ENCODE measurements around the gene PFKL. TPM values are rescaled to one million over a fixed set of nuclear protein-coding genes. Genes with fewer than 3 reads are reported as not detected.

Gene PFKL
- polyA plus RNA-seq, 2 donors, result 85.7 to 96.4 TPM

DNA sequence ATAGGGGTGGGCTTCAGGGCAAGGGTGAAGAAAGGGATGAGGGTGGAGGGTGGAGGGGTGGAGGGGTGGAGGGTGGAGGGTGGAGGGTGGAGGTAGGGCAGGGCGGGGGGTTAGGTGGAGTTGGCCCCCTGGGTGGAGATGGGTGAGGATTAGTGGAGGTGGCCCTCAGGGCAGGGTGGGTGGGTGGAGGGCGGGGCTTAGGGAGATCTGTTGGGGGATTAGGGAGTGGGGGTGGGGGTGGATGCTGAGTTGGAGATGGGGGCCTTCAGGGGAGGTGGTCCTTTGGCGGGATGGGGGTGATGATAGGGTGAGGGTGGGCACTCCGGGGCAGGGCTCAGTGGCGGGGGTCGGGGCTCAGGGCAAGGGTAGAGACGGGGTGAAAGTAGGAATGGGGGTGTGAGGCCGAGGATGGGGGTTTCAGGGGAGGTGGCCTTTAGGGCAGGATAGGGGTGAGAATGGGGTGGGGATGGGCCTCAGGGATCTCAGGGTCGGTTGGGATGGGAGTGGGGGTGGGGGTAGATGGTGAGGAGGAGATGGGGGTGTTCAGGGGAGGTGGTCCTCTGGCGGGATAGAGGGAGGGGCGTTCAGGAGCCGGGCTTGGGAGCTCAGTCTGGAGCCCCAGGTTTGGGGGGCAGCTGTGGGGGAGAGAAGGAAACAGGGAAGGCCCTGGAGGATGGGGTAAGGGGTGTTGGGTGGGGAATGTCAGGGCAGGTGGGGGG, 37.4 kb upstream of the PFKL start:
- 74 to 76% methylated on average over 10 to 12 of the region's 12 CpGs for WGBS, 2 donors
- Histone ChIP-seq H3K36me3 (ENCODE audit: control insufficient read depth in 2 of 2, insufficient read depth in 2 of 2, low read length in 1 of 2) (no peaks in the 10 kb centered on the region), H3K9me3 (ENCODE audit: control insufficient read depth in 2 of 2, insufficient read depth in 1 of 2, low read depth in 1 of 2, low read length in 1 of 2) (no peaks in the 10 kb centered on the region), H3K27me3 (ENCODE audit: control insufficient read depth in 1 of 2, insufficient read depth in 2 of 2, low read length in 2 of 2) (no peaks in the 10 kb centered on the region), H3K27ac (ENCODE audit: low read depth in 2 of 2, low read length in 1 of 2) (no peak overlapping the region), H3K4me3 (ENCODE audit: low read depth in 1 of 2, low read length in 2 of 2) (no peak overlapping the region), H3K4me1 (ENCODE audit: control insufficient read depth in 2 of 2, insufficient read depth in 2 of 2, low read length in 1 of 2) (no peaks in the 10 kb centered on the region)

DNA sequence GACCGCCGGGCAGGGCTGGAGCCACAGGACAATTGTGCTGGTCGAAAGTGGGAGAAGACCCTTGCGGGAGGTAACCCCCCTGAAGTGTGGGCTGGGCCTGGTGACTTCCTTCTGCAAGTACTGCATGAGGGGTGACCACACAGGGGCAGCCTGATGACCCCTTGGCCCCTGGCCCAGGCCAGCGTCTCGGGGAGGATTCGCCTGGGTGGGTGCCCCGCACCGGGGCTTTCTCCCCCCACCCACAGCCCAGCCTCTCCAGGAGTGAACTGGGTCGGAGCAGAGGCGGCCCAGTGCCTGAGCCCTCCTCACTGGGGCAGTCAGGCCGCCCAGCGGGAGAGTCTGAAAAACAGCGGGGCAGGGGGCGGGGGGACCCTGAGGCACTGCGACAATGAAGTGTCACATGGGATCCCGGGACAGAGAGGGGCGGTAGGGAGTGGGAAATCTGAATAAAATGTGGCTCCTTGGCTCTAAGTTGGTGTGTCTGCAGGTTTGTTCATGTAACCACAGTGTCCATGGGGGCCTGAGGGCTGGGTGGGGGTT, 36.6 kb upstream of the PFKL start:
- Histone ChIP-seq H3K4me3 (ENCODE audit: low read depth in 1 of 2, low read length in 2 of 2) (no peak overlapping the region), H3K27ac (ENCODE audit: low read depth in 2 of 2, low read length in 1 of 2) (no peak overlapping the region), H3K27me3 (ENCODE audit: control insufficient read depth in 1 of 2, insufficient read depth in 2 of 2, low read length in 2 of 2) (no peaks in the 10 kb centered on the region), H3K4me1 (ENCODE audit: control insufficient read depth in 2 of 2, insufficient read depth in 2 of 2, low read length in 1 of 2) (no peaks in the 10 kb centered on the region), H3K9me3 (ENCODE audit: control insufficient read depth in 2 of 2, insufficient read depth in 1 of 2, low read depth in 1 of 2, low read length in 1 of 2) (no peaks in the 10 kb centered on the region), H3K36me3 (ENCODE audit: control insufficient read depth in 2 of 2, insufficient read depth in 2 of 2, low read length in 1 of 2) (no peaks in the 10 kb centered on the region)
- 54 to 67% methylated on average over 18 of the region's 18 CpGs for WGBS, 2 donors

DNA sequence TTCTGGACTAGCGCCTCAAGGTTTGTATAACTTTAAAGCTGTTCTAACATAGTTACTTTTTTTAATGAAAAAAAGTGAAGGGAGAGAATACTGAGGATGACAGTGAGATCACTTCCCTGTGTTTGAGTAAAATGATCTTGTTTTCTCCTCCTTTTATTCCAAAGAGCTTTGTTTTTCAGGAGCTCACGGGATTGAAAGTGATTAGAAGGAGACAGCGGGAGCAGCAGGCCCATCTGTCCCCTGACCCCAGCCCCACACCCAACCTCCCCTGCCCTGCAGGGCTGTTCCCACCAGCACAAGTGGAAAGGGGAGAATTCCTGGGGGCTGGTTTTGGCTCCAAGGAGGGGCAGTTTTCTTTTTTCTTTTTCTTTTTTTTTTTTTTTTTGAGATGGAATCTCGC, 36.1 kb upstream of the PFKL start:
- H3K27me3 ChIP-seq (ENCODE audit: control insufficient read depth in 1 of 2, insufficient read depth in 2 of 2, low read length in 2 of 2), result no peaks in the 10 kb centered on the region
- no peak overlapping the region for H3K4me3 ChIP-seq (ENCODE audit: low read depth in 1 of 2, low read length in 2 of 2)
- H3K36me3 ChIP-seq (ENCODE audit: control insufficient read depth in 2 of 2, insufficient read depth in 2 of 2, low read length in 1 of 2), result no peaks in the 10 kb centered on the region
- no peaks in the 10 kb centered on the region for H3K4me1 ChIP-seq (ENCODE audit: control insufficient read depth in 2 of 2, insufficient read depth in 2 of 2, low read length in 1 of 2)
- no peak overlapping the region for H3K27ac ChIP-seq (ENCODE audit: low read depth in 2 of 2, low read length in 1 of 2)
- H3K9me3 ChIP-seq (ENCODE audit: control insufficient read depth in 2 of 2, insufficient read depth in 1 of 2, low read depth in 1 of 2, low read length in 1 of 2), result no peaks in the 10 kb centered on the region
- 65 to 67% methylated on average over 3 to 4 of the region's 4 CpGs for WGBS, 2 donors

DNA sequence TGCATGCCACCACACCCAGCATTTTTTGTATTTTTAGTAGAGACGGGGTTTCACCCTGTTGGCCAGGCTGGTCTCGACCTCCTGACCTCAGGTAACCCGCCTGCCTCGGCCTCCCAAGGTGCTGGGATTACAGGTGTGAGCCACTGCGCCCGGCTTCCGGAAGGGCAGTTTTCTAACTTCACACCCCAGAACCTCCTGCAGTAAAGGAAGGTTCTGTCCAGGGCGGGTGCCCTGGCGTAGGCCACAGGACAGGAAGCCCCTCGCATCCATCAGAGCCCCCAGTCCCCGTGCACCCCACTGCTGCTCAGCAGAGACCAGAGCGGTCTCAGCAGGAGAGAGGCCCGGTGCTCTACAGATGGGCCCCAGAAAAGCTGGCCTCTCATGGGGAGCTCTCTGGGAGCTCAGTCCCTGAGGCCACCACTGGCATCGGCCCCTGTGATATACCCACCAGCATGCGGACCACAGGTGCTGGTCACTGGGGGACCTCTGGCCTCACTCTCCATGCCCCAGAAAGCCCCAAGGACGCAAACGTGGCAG, 34.1 kb upstream of the PFKL start:
- Histone ChIP-seq H3K27me3 (ENCODE audit: control insufficient read depth in 1 of 2, insufficient read depth in 2 of 2, low read length in 2 of 2) (no peaks in the 10 kb centered on the region), H3K27ac (ENCODE audit: low read depth in 2 of 2, low read length in 1 of 2) (no peak overlapping the region), H3K4me1 (ENCODE audit: control insufficient read depth in 2 of 2, insufficient read depth in 2 of 2, low read length in 1 of 2) (no peaks in the 10 kb centered on the region), H3K36me3 (ENCODE audit: control insufficient read depth in 2 of 2, insufficient read depth in 2 of 2, low read length in 1 of 2) (no peaks in the 10 kb centered on the region), H3K9me3 (ENCODE audit: control insufficient read depth in 2 of 2, insufficient read depth in 1 of 2, low read depth in 1 of 2, low read length in 1 of 2) (no peaks in the 10 kb centered on the region), H3K4me3 (ENCODE audit: low read depth in 1 of 2, low read length in 2 of 2) (no peak overlapping the region)
- 90 to 92% methylated on average over 17 of the region's 17 CpGs for WGBS, 2 donors

DNA sequence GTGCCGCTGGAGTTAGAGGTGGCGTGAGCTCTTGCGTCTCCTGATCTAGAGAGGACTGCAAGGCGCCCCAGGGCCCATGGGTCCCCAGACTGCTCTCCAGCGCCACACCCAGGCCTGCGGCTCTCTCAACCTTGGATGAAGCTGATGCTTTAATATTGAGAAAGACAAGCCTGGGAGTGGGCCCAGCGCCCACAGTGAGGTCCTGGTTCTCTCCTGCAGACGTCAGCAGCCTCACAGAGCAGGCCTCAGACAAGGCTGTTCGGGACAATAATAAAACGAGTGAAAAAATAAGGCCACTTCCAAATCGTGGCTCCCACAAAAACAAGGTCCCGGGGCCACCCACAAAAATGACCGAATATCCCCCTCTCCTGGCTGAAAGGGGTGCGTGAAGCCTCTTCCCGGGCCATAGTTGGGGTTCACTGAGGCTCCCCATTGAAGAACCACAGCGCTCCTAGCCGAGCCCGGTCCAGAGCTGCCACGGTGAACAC, 32.2 kb upstream of the PFKL start:
- WGBS, 2 donors, result 65 to 70% methylated on average over 19 of the region's 19 CpGs
- no peaks in the 10 kb centered on the region for H3K27me3 ChIP-seq (ENCODE audit: control insufficient read depth in 1 of 2, insufficient read depth in 2 of 2, low read length in 2 of 2)

DNA sequence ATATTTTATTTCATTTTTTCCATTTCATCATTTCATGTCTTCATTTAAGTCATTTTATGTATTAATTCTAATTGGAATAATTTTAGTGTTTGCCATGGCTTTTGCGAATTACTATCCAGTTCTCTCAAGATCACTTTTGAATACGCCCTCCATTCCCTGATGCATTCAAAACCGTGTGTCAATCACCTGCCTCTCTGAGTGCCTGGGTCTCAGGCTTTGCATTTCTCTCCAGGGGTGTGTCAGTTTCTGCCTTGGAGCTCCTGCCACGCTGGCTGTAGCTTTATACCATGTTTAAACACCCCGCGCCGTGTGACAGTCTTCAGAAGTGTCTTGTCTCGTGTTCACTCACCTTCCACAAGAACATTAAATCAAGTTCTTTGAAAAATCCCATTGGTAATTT, 30.8 kb upstream of the PFKL start:
- H3K27me3 ChIP-seq (ENCODE audit: control insufficient read depth in 1 of 2, insufficient read depth in 2 of 2, low read length in 2 of 2), result no peaks in the 10 kb centered on the region
- no peaks in the 10 kb centered on the region for H3K4me1 ChIP-seq (ENCODE audit: control insufficient read depth in 2 of 2, insufficient read depth in 2 of 2, low read length in 1 of 2)
- H3K4me3 ChIP-seq (ENCODE audit: low read depth in 1 of 2, low read length in 2 of 2), result no peak overlapping the region
- H3K27ac ChIP-seq (ENCODE audit: low read depth in 2 of 2, low read length in 1 of 2), result no peak overlapping the region
- H3K36me3 ChIP-seq (ENCODE audit: control insufficient read depth in 2 of 2, insufficient read depth in 2 of 2, low read length in 1 of 2), result no peaks in the 10 kb centered on the region
- no peaks in the 10 kb centered on the region for H3K9me3 ChIP-seq (ENCODE audit: control insufficient read depth in 2 of 2, insufficient read depth in 1 of 2, low read depth in 1 of 2, low read length in 1 of 2)
- WGBS, 2 donors, result 77 to 79% methylated on average over 8 of the region's 8 CpGs

More for the DNA sequence above, 32.2 kb upstream of the PFKL start:
- no peaks in the 10 kb centered on the region for H3K36me3 ChIP-seq (ENCODE audit: control insufficient read depth in 2 of 2, insufficient read depth in 2 of 2, low read length in 1 of 2)
- no peak overlapping the region for H3K27ac ChIP-seq (ENCODE audit: low read depth in 2 of 2, low read length in 1 of 2)
- no peaks in the 10 kb centered on the region for H3K4me1 ChIP-seq (ENCODE audit: control insufficient read depth in 2 of 2, insufficient read depth in 2 of 2, low read length in 1 of 2)
- no peak overlapping the region for H3K4me3 ChIP-seq (ENCODE audit: low read depth in 1 of 2, low read length in 2 of 2)
- H3K9me3 ChIP-seq (ENCODE audit: control insufficient read depth in 2 of 2, insufficient read depth in 1 of 2, low read depth in 1 of 2, low read length in 1 of 2), result no peaks in the 10 kb centered on the region

DNA sequence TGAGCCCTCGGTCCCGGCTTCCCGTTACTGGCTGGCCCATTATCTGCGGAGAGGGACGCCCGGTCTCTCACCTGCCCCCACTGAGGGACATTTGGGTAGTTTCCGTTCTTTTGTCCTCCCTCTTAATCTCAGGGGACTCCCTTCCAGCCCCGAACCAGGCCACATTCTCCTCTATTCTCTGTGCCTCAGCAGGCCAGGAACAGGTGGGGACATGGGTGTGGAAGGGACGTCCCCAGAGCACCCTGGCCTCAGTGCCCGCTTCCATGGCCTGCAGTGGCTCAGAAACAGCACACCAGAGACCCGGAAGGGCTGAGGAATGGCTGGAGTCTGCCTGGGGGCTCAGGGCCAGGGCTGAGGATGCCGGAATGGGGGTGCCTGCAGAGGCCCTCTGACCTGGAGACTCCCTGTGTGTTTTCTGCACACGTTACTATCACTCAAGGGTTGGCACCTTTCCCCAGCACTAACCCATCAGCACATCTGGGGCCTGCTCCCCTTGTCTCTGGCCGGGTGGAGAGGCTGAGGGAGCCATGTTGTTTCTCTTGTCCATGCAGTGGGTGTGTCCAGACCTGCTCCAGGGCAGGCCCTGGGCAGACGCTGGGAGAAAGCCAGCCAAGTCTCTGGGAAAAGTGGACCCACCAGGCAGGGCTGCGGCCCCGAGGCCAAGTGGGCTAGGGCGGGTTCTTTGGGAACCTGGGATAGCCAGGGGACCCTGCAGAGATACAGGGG, 28.1 kb upstream of the PFKL start:
- no peaks in the 10 kb centered on the region for H3K4me1 ChIP-seq (ENCODE audit: control insufficient read depth in 2 of 2, insufficient read depth in 2 of 2, low read length in 1 of 2)
- WGBS, 2 donors, result 82 to 84% methylated on average over 18 of the region's 18 CpGs
- no peaks in the 10 kb centered on the region for H3K9me3 ChIP-seq (ENCODE audit: control insufficient read depth in 2 of 2, insufficient read depth in 1 of 2, low read depth in 1 of 2, low read length in 1 of 2)
- H3K27ac ChIP-seq (ENCODE audit: low read depth in 2 of 2, low read length in 1 of 2), result no peak overlapping the region
- no peaks in the 10 kb centered on the region for H3K36me3 ChIP-seq (ENCODE audit: control insufficient read depth in 2 of 2, insufficient read depth in 2 of 2, low read length in 1 of 2)
- H3K27me3 ChIP-seq (ENCODE audit: control insufficient read depth in 1 of 2, insufficient read depth in 2 of 2, low read length in 2 of 2), result no peaks in the 10 kb centered on the region
- no peak overlapping the region for H3K4me3 ChIP-seq (ENCODE audit: low read depth in 1 of 2, low read length in 2 of 2)

DNA sequence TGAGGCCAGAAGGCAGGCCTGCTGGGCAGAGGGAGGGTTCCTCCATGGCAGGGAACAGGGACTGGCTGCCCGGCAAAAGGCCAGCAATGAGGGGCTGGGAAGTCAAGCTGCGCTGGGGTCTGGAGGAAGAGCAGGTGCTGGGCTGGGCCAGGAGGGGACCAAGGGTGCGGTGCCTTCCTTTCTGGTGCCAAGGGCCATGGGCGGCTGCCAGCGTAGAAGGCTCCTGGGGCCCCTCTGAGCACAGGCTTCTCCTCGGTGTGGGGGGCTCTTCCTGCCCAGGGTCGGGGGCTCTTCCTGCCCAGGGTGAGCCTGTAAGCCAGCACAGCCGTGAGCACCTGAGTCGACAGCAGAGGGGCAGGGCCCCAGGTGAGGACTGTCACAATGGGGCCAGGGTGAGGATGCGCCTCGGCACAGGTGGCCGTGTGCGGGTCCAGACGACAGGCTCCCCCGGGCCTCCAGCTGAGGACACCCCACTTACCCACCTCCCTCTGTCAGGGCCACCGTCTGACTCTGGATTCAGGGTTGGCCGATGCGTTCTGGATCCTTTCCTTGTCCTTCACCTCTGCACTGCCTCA, 27.5 kb upstream of the PFKL start:
- Histone ChIP-seq H3K9me3 (ENCODE audit: control insufficient read depth in 2 of 2, insufficient read depth in 1 of 2, low read depth in 1 of 2, low read length in 1 of 2) (no peaks in the 10 kb centered on the region), H3K27me3 (ENCODE audit: control insufficient read depth in 1 of 2, insufficient read depth in 2 of 2, low read length in 2 of 2) (no peaks in the 10 kb centered on the region), H3K4me1 (ENCODE audit: control insufficient read depth in 2 of 2, insufficient read depth in 2 of 2, low read length in 1 of 2) (no peaks in the 10 kb centered on the region), H3K36me3 (ENCODE audit: control insufficient read depth in 2 of 2, insufficient read depth in 2 of 2, low read length in 1 of 2) (no peaks in the 10 kb centered on the region), H3K27ac (ENCODE audit: low read depth in 2 of 2, low read length in 1 of 2) (no peak overlapping the region), H3K4me3 (ENCODE audit: low read depth in 1 of 2, low read length in 2 of 2) (no peak overlapping the region)
- WGBS, 2 donors, result 82 to 89% methylated on average over 17 to 18 of the region's 18 CpGs

DNA sequence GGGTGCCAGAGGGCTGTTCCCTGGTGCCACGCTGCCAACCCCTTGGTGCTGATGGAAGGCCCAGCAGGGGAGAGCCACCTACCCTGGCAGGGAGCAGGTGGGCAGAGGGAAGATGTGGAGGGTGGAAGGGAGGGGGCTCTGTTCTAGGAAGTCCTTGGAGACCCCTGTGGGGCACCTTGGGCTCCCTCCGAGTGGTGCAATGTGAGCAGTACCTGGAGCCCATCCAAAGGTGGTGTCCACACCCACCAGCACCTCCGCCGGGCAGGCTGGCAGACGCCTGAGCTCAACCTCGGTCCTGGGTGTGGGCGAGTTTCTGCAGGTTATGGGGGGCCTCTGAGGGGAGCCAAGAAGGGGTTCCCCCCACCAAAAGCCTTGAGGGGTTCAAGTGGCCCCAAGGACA, 26.8 kb upstream of the PFKL start:
- Histone ChIP-seq H3K4me1 (ENCODE audit: control insufficient read depth in 2 of 2, insufficient read depth in 2 of 2, low read length in 1 of 2) (no peaks in the 10 kb centered on the region), H3K4me3 (ENCODE audit: low read depth in 1 of 2, low read length in 2 of 2) (no peak overlapping the region), H3K27ac (ENCODE audit: low read depth in 2 of 2, low read length in 1 of 2) (no peak overlapping the region), H3K36me3 (ENCODE audit: control insufficient read depth in 2 of 2, insufficient read depth in 2 of 2, low read length in 1 of 2) (no peaks in the 10 kb centered on the region), H3K9me3 (ENCODE audit: control insufficient read depth in 2 of 2, insufficient read depth in 1 of 2, low read depth in 1 of 2, low read length in 1 of 2) (no peaks in the 10 kb centered on the region), H3K27me3 (ENCODE audit: control insufficient read depth in 1 of 2, insufficient read depth in 2 of 2, low read length in 2 of 2) (no peaks in the 10 kb centered on the region)
- WGBS, 2 donors, result 60 to 72% methylated on average over 7 of the region's 7 CpGs

All from esophagus (tissue), 2 donors.